IMR-90 (cell line): ENCODE data around the gene FEZ2.

Experiments
- MAZ ChIP-seq: IDR thresholded peaks from 2 replicates; pipeline ENCODE4 v1.6.1; 2012; ENCODE audit warnings: low read depth, mild to moderate bottlenecking, low read length, improper control_type of control experiment, moderate library complexity, borderline replicate concordance
- POLR2A ChIP-seq: IDR thresholded peaks from 2 replicates; pipeline ENCODE4 v1.6.1; 2012; ENCODE audit warnings: mild to moderate bottlenecking, low read depth, low read length
- TF ChIP-seq, protein P1 (sequence below): conservative IDR thresholded peaks from 2 replicates; pipeline ENCODE4 v1.5.1; 2012; ENCODE audit warnings: mild to moderate bottlenecking, low read depth, low read length, improper control_type of control experiment

DNA sequence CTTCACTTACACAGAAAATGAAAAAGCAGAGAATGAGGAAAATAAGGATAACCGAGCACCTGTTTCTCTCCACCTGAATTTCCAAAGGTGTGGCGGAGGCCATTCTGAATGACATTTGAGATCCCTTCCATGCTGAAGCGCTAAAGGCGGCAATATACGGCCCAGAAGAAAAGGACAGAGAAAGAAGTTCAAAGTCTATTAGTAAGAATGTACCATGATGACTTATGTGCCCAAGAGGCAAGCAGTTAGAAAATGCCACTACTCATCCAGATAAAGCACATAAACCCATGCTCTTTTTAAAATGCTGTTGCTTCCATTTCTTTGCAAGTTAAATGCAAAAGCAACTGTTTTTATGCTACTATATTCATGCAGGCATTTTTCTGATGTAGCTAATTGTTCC is 37.2 kb downstream of the FEZ2 start:
- TF ChIP-seq, protein P1, sequence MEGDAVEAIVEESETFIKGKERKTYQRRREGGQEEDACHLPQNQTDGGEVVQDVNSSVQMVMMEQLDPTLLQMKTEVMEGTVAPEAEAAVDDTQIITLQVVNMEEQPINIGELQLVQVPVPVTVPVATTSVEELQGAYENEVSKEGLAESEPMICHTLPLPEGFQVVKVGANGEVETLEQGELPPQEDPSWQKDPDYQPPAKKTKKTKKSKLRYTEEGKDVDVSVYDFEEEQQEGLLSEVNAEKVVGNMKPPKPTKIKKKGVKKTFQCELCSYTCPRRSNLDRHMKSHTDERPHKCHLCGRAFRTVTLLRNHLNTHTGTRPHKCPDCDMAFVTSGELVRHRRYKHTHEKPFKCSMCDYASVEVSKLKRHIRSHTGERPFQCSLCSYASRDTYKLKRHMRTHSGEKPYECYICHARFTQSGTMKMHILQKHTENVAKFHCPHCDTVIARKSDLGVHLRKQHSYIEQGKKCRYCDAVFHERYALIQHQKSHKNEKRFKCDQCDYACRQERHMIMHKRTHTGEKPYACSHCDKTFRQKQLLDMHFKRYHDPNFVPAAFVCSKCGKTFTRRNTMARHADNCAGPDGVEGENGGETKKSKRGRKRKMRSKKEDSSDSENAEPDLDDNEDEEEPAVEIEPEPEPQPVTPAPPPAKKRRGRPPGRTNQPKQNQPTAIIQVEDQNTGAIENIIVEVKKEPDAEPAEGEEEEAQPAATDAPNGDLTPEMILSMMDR: no peak
- no peak for TF ChIP-seq POLR2A
- no peak for TF ChIP-seq MAZ
